Measurements from ENCODE around the gene CALHM1. TPM values are rescaled to one million over a fixed set of nuclear protein-coding genes. Genes with fewer than 3 reads are reported as not detected.
"Not testable (repeated sequence)": the region's sequence is repeated elsewhere in the genome, so short reads cannot be mapped to it uniquely, and the experiment has no call there.

CALHM1 gene
- polyA plus RNA-seq, 5 donors, result 0.05 to 0.12 (median 0.06) TPM; not detected in 1

DNA sequence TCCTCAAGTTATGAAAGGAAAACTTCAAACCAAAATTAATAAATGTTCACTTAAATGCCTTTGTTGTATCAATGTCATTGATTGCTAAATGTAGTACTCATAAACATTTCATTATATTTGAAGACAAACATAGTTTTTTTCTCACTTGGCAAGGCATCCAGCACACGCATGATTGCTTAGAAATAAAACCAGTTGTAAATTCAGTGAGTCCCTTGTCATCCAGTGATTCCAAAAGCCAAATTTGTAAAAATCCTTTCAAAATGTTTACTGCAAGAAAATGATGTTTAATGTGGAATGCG lies 28.7 kb upstream of the CALHM1 start:
- DNase-seq, result no peak

DNA sequence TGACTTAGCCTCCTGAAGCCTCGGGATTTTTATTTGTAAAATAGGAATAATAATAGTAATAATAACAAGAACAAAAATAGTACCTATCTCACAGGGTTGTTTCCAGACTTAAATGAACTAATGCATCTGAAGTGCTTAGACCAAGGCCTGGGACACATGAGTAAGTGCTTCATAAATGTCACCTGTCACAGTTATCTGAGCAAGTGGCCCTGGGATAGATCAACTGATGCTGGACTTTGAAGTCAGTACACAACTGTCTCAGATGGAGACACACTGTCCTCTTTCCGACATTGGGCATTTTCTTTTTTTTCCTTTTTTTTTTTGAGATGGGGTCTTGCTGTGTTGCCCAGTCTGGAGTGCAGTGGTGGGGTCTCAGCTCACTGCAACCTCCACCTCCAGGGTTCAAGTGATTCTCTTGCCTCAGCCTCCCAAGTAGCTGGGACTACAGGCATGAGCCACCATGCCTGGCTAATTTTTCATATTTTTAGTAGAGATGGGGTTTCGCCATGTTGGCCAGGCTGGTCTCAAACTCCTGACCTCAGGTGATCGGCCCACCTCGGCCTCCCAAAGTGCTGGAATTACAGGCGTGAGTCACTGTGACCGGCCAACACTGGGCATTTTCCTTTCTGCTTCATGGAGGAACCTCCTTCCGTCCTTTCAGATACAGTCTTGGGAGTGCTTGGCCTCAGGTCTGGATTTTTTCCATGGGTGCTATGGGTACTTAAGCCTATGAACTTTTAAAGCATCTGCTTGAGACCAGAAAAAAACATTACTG lies 28.1 kb upstream of the CALHM1 start:
- DNase-seq, result not testable (repeated sequence)

DNA sequence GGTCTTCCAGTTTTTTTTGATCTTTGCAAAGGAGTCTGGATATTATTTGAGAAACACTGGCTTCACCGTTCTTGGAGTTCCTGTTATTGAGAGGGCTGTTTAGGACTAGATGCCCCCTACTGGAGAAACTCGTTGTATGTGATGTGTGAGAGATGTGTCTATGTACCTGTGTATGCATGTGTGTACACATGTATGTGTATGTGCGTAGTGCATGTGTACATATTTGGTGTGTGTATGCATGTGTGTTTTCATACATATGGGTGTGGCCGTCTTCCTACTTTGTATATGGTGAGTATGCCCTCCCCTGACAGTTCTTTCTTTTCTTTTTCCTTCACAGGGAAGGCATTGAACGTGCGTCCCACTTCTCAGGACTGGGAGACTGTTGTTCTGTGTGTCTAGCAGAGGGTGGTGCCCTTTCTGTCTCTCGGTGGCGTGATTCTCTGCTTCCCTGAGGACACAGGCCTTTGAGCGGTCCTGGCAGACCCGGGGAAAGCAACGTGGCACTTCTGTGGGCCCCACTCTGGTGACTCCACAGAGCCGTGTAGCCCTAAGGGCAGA lies 23.4 kb upstream of the CALHM1 start:
- DNase-seq, result no peak

DNA sequence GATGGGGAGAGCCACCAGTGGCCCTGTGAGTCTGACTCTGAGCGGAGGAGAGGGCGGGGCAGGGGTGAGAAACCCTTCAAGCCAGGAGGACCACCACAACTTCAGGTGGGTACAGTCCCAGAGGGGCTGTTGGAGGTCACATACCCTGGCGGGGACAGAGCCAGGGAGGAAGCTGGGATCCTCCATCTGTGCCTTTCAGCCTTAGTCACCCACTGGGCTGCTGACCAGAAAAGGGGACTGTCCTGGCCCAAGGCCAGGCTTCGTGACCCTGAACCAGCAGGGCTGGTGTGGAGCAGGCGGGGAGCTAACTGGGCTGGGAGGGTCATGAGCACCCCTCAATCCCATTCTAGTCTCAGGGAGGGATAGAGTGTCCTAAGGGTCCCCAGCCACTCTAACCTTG lies 21.8 kb upstream of the CALHM1 start:
- DNase-seq, result no peak

DNA sequence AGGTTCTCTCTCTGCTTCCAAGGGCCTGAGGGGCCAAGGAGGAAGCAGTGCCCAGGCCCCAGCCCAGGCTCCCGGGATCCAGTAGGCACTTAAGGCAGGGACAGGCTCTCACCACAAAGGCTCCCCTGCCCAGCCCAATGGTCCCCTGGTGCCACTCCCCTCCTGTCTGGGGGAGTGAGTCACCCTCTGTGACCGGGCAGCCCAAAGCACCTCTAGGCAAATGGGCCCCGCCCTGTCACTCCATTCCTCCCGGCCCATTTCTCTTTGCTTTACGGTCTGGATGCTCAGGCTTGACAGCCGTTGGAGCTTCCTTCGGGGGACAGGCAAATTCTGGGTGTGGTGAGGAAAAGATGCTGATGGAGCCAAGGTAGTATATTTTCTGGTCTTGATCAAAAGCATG lies 20.4 kb upstream of the CALHM1 start, which contains the start of gene CALHM3:
Gene CALHM3, minus strand, starts transcription at position 106 of the 400 bp plus-strand sequence. CDS start 208 bp downstream, outside the sequence.
- DNase-seq, result no peak

DNA sequence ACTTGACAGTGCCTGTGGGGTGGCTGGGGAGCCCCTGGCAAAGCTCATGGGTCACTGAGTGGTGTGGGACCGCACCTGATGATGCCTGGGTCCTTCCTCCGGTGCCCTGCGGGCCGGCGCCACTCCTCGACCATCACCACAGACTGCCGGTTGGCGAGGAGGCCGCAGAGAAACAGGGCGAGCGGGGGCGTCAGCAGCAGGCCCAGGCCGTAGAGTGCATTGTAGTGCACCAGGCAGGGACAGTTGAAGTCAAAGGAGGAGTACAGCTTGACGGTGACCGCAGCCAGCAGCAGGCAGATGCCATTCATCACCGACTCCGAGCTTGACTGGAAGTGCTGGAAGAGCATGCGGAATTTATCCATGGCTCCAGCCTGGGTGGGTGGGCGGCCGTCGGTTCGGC lies 20.0 kb upstream of the CALHM1 start:
- DNase-seq, result no peak

DNA sequence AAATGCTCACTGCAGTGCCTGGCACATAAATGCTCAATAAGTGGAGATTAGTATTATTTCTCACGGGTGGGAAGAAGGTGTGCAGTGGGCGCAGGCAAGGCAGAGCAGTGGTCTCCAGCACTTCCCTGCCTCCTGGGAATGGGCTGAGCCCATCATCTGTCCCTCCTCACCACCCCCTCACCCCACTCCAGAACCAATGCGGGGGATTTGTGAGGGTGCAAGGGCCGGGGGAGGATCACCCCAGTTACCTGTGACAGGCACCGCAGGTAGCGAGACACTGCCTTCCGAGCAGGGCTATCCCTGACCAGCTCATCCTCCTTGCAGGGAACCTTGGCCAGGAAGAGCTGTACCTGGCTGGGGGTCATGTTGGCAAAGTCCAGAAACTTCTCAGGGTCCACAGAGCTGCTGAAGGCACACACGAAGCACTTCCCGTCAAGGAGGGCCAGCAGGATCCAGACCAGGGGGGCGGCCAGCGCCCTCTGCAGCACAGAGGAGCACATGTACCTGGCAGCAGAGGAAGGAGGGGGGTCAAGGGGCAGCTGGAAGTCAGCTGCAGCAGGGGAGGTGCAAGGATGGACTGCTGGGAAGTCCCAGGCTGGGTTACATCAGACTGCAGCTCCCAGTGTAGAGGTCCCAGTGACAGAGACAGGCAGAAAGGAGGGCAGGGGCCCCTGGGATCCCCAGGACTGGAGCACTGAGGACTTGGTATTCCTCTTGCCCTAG lies 17.5 kb upstream of the CALHM1 start:
- no peak for DNase-seq

DNA sequence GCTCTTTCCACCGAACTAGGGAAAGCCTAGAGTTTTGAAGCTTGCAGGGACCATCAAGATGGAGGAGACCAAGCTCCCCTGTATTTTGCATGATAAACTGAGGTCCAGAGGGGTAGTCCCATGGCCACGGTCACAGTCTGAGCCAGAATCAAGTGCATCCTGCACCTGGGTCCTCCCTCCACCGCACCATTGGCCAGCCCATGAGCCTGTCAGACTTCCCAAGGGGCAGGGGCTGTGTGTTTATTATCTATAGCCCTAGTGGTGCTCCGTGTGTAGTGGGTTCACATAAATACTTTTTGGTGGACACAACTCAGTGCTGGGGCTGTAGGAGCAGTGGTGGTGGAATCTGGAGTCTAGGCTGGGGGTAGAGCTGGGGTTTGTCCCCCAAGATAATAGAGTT lies 16.7 kb upstream of the CALHM1 start:
- no peak for DNase-seq

DNA sequence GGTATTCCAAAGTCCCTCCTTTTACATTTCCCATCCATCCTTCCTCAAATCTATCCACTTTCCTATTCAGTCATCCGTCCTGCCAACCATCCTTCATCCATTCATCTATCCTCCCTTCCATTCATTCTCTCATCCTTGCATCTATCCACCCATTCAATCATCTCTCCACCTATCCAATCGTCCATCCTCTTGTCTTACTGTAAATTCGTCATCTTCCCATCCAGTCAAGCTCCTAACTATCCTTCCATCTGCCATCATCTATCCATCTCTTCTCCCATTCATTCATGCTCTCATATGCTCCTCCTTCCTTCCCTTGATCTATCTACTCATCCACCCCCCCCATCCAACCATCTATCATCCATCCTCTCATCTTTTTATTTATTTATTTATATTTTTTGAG lies 15.4 kb upstream of the CALHM1 start:
- no peak for DNase-seq

DNA sequence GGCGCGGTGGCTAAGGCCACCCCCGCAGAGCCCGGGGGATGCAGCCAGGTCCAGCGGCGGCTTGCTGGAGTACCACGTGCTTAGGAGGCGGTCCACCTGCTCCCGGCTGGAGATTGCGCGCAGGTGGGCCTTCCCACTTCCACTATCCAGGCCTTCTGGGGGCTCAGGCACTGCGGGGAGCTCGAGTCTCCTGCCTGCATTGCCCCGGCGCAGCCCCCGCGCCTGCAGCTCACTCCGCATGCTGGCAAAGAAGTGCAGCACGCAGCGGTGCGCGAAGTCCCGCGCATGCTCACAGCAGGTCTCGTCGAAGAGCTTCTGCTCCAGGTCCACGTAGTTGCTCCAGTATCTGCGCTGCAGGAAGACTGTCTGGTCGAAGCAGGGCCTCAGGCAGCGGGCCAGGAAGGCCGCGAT lies 14.6 kb upstream of the CALHM1 start:
- no peak for DNase-seq

DNA sequence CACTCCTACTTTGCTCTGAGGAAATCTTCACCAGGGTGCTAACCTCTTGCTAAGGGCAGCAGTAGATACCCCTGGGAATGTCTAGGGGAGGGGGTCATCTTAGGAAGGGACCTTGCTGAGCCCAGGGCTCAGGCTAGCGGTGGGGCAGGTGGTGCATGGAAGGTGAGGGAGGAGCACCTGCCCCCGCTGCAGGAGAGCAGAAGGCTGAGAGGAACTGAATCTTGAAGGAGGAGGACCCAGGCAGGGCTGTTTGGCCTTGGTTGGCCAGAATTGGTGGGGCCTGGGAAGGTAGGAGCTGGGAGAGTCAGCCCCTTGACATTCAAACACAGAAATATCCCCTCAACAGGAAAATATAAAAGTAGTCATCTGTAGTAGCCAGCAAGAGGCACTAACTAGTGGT lies 13.3 kb upstream of the CALHM1 start:
- no peak for DNase-seq

DNA sequence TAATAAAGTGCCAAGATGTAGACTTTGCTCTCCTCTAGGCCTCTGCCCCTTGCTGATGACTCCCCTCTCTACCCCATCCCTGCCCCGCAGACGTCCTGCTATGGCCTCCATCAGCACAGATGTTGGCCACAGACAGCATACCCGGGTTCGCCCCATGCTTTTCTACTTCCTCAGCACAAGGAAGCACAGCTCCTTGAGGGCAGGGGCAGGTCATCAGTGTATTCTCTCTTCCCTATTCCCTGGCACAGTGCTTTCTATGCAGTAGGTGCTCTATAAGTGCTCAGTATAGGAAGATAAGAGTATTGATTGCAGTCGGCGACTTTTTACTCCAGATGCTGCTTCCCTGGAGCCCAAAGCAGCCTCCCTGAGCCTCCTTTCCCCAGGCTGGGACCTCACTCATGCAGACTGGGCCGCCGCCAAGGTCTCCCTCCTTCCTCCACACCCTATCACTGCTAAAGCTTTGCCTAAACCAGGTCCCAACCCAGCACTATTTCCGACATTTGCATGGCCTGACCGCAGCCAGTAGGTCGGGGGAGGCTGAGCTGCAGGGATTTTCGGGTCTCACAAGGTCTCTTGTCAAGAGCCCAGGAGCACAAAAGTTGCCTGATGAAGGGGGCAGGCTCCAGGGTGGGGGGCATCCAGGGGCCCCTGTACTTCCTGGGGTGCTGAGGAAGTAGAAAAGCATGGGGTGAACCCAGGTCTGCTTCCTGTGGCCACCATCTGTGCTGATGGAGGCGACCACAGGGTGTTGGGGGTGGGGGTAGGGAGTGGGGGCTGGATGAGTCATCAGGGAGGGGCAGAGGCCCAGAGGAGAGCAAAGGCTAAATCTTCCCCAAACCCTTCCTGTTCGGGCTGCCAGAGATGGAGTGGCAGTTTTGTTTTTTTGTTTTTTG lies 12.3 kb upstream of the CALHM1 start:
- no peak for DNase-seq

DNA sequence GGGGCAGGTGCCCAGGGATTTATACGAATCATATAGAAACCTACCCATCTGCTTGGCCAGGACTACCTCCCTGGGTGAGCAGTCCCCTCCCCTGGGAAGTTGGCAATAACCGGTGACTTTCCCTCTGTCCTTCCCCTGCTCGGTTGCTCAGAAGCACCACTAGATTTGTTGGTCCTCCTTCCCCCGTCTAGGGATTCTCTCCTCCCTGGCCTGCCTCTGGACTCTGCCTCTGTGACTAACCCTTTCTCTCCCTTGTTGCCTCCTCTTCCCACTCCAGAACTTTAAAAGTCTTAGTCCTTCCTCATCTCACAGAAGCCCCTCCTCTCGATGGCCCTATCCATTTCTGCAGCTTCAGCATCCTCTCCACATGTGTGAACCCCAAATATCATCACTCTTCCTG lies 10.5 kb upstream of the CALHM1 start:
- DNase-seq, result no peak

DNA sequence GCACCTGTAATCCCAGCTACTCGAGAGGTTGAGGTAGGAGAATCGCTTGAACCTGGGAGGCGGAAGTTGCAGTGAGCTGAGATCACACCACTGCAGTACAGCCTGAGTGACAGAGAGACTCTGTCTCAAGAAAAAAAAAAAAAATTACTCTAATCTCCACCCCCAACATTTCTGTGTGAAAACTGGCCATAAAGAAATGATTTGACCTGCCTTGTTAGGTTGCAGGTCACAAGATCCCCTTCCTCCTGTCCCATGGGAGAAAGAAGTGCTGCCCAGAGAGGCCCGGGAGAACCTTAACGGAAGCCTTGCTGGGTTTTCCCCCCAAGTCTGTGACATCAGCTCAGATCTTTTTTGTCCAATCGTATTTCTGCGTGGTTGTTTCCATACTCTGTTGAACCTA lies 8.7 kb upstream of the CALHM1 start:
- DNase-seq, result no peak

DNA sequence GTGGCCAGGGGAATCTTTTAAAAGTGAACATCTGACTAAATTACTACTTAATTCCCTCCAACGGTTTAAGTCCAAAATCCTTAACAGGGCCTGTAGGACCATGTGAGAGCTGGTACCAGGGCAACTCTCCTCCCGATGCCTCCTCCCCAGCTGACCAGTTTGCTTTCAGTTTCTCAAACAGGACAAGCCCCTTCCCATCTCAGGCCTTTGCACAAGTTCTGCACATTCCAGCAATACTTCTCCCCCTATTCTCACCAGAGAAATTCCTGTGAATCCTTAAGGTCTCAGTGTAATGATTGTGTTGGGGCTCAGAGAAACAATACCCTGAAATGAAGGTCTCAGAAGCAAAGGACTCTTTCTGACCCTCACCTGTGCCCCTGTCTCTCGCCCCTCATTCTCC lies 8.0 kb upstream of the CALHM1 start:
- no peak for DNase-seq

DNA sequence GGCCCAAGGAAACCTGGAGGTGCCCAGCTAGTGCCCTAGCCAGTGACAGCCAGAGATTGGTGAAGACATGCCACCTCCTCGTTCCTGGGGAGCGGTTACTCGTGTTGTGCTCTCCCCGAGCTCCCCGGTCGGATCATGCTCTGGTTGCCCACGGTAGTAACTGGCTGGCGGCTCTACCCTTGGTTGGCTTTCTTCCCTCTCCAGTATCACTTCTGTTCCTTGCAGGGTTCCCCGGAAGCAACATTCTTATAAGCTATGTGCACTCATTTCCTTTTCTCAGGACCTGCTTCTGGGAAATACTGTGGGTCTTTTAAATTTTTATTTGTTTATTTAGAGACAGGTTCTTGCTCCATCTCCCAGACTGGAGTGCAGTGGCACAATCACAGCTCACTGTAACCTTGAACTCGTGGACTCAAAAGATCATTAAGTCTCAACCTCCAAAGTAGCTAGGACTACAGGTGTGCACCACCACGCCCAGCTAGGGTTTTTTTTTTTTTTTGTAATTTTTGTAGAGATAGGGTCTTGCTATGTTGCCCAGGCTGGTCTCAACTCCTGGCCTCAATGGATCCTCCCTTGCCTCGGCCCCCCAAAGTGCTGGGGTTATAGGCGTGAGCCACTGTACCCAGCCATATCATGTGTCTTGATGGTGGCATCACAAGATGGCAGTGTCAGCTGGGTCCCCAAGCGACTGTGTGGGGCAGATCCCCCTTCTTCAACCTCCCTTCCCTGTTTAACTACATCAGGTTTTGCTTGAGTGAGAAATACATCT lies 6.9 kb upstream of the CALHM1 start:
- DNase-seq, result no peak

DNA sequence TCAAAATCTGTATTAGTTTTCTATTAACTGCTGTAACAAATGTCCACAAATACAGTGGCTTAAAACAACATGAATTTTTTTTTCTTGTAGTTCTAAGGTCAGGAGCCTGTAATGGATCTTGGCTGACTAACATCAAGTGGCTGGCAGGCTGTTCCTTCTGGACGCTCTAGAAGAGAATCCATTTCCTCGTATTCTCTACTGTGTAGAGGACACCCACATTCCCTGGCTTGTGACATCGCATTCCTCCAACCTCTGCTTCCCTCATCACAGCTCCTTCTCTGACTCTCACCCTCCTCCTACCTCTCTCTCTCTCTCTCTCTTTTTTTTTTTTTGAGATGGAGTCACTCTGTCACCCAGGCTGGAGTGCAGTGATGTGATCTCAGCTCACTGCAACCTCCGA lies 4.8 kb upstream of the CALHM1 start:
- no peak for DNase-seq

DNA sequence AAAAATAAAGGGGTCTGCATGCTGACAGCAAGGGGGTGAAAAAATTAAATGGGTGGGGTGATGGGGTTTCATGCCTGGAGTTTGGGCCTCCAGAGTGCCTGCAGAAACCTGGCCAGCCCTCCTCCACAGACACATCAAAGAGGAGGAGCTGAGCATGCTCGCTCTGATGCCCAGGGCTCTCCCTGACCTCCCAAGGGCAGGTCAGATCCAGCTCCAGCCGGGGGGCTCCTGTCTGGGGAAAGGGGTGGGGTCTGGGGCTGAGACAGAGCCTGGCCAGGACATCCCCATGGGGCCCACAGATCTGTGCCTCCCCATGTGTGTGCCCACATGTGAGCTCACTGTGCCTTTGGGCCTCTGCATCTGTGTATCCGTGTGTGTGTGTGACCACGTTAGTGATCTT lies 915 bp upstream of the CALHM1 start:
- DNase-seq, result no peak

DNA sequence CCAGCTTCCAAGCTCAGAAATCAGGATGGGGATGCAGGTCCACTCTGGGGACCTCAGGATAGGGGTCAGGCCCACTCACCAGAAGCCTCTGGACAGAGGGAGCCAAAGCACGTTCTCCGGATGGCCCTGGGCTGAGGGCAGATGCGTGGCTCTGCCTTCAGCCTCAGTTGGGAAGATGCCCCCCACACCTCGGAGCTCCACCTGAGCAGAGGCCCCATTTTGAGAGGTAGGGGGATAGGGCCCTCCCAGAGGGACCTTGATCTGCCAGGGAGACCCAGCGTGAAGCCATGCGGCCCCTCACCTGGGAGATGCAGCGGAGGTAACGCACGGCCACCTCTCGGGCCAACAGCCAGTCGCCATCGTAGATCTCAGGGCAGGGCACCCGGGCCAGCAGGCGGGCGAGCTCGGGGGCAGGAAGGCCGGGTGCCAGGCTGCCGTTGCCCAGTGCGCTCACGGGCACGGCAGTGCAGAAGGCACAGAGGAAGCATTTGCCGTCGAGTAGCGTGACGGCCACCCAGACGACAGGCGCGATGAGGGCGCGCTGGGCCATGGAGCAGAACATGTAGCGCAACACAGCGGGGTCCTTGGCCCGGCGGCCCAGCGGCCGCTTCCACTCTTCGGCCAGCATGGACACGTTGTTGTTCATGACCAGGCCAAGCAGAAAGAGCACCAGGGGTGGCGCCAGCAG lies 660 bp downstream of the CALHM1 start:
- no peak for DNase-seq

DNA sequence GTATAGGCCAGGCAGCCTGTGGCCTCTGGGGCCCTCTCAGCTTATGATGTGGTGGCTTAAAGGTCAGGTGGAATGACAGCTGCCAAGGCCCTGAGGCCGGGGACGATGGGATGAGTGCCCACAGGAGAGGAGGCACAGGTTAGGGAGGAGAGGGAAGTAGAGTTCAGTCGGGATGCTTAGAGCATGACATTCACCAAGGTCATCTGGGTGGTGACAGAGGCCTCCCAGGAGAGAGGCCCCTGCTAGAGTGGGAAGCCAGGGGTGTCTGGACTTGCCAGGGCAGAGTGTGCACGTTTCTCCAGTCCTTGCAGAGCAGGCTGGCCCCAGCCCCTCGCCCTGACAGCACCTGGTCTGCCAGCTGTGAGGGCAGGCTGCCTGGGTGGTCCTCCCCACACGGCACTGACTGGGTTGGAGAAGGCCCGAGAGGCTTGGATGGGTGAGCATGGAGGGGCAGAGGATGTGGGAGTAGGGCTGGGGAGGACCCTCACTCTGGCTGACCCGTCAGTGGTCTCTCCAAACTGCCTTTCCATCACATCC lies 1.5 kb downstream of the CALHM1 start:
- no peak for DNase-seq
